CD4-positive, alpha-beta T cell treated with Interleukin-12 subunit alpha and Interleukin-12 subunit beta, for 1 hour (primary cell): ENCODE results near the gene TAF5.
"Not testable (repeated sequence)": the region's sequence is repeated elsewhere in the genome, so short reads cannot be mapped to it uniquely, and the experiment has no call there.

Experiments
- DNase-seq: peaks from one replicate; pipeline ENCODE4 v3.0.0-alpha.2; 2020

Gene TAF5

GRCh38 chr10:103415581-103415980, 47.8 kb downstream of the TAF5 start:
- no peak for DNase-seq

GRCh38 chr10:103416436-103417147, 48.8 kb downstream of the TAF5 start:
- DNase-seq, result peak; percentile 74

- DNase-seq, result not testable (repeated sequence)
Measured at GRCh38 chr10:103417148-103417469, 49.3 kb downstream of the TAF5 start.

DNA sequence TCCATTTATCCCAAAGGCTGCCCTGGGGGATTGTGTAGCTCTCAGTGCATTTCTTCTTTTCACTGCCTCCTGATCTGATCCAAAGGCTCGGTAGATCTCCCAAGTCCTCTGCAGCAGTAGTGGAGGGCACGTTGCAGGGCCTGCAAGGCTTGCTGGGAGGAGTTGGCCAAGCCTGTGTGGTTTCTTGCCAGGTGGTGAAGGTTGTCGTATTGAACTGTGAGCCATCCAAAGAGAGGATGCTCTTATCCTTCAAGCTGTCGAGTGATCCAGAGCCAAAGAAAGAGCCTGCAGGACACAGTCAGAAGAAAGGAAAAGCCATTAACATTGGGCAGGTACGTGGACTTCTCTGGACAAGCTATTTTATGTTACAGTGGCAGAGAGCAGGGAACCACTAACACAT, 49.8 kb downstream of the TAF5 start:
- no peak for DNase-seq

- DNase-seq, result no peak
Measured at GRCh38 chr10:103419101-103419500, 51.3 kb downstream of the TAF5 start.

DNA sequence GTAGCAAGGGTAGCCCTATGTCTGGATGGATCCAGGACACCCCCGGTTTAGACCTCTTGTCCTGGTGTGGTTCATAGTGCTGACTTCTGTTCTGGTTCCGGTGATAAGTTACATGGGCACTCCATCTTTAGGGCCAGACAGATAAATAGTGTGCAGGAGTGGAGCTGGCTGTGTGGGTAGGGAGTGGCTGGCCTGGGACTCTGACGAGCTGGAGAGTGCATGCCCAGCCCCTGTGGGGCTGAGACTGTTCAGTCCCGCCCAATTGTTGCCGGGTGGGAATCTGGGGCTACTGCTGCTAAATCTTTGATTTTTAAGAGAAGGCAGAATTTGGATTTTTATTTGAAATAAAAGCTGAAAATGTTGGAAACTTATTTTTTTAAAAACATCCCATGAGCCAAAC, 56.0 kb downstream of the TAF5 start:
- DNase-seq, result no peak

- no peak for DNase-seq
Measured at GRCh38 chr10:103427866-103428265, 60.1 kb downstream of the TAF5 start.

- no peak for DNase-seq
Measured at GRCh38 chr10:103428989-103429643, 61.3 kb downstream of the TAF5 start.

DNA sequence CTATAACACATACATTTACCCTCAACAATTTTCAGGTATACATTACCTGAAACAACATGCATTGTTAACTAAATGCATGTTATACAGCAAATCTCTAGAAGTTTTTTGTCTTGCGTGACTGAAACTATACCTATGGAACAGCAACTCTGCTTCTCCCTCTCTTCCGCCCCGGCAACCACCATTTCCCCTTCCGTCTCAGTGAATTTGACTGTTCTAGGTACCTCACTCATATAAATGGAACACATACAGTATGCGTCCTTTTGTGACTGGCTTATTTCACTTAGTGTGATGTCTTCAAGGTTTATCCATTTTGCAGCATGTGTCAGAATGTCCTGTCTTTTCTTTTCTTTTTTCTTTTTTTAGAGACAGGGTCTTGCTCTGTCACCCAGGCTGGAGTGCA, 61.9 kb downstream of the TAF5 start:
- DNase-seq, result peak; percentile 22

GRCh38 chr10:103431902-103432301, 64.1 kb downstream of the TAF5 start:
- DNase-seq, result no peak

DNA sequence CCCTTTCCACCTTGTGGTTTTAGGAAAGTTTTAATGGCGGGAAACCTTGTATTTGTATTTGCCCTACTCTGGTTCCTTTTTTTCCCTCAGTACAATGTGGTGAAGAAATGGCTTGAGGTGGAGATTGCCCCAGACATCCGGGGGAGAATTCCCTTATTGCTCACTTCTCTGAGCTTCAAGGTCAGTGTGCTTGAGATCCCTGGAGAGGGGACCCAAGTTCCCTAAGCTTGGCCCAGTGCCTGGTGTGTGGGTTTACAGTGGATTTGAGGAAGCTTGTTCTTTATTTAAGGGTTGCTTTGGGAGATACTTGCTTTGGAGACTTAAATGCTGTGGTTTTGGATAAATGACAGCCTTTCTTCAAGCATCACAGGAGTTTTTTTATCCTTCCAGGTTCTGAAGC, 66.1 kb downstream of the TAF5 start:
- no peak for DNase-seq
